Vagina (tissue), 2 donors: ENCODE data around the gene MBP.

Experiments used
- CTCF ChIP-seq, 3 experiments: fragments of 450-650 bp in 2 of 3; fragments of 200-600 bp in 1 of 3; sonication (generic) in 1 of 3; IDR thresholded peaks; one replicate each; pipeline ENCODE4 v1.5.1; 2017 to 2019; ENCODE audit warnings: antibody characterized with exemption in 3 of 3, mild to moderate bottlenecking in 2 of 3, moderate library complexity in 2 of 3
- POLR2A ChIP-seq, 2 donors: fragments of 450-650 bp; IDR thresholded peaks; one replicate each; pipeline ENCODE4 v1.6.1; 2017; ENCODE audit warnings: antibody characterized with exemption in 2 of 2, mild to moderate bottlenecking in 2 of 2, moderate library complexity in 2 of 2

- TF ChIP-seq POLR2A (IDR thresholded peaks at IDR 0.05) (no peak), CTCF (IDR thresholded peaks at IDR 0.05) (no peak)
Measured at GRCh38 chr18:77116201-77117080, 16.1 kb downstream of the MBP start.
